Liver (tissue), 9 donors: ENCODE results near the gene PLEKHO2. TPM values are rescaled to one million over a fixed set of nuclear protein-coding genes. Genes with fewer than 3 reads are reported as not detected.

ENCODE experiments used
- DNase-seq: peaks from one replicate; pipeline ENCODE4 v3.0.0-alpha.2; 2017; ENCODE audit warnings: low spot score
- H3K27ac ChIP-seq, 2 donors: one replicate each; pipeline ENCODE4 v1.7.0; 2013; ENCODE audit warnings: inconsistent platforms in 2 of 2, low read length in 2 of 2, control low read depth in 1 of 2, low read depth in 1 of 2, mild to moderate bottlenecking in 1 of 2
- H3K27me3 ChIP-seq, 4 donors: one replicate each; pipeline versions ENCODE4 v1.6.1 to v1.7.0; 2013; ENCODE audit warnings: low read length in 3 of 4, inconsistent platforms in 1 of 4, mild to moderate bottlenecking in 1 of 4, moderate library complexity in 1 of 4; ENCODE audit not compliant: control insufficient read depth in 4 of 4, insufficient read depth in 4 of 4
- H3K36me3 ChIP-seq, 4 donors: one replicate each; pipeline versions ENCODE4 v1.6.1 to v1.7.0; 2013; ENCODE audit warnings: low read length in 3 of 4, mild to moderate bottlenecking in 3 of 4, low read depth in 1 of 4, moderate library complexity in 1 of 4; ENCODE audit not compliant: control insufficient read depth in 4 of 4, insufficient read depth in 3 of 4
- H3K4me1 ChIP-seq, 4 donors: one replicate each; pipeline versions ENCODE4 v1.6.1 to v1.7.0; 2013; ENCODE audit warnings: low read length in 3 of 4, mild to moderate bottlenecking in 3 of 4, moderate library complexity in 1 of 4; ENCODE audit not compliant: control insufficient read depth in 4 of 4, insufficient read depth in 4 of 4
- H3K4me3 ChIP-seq, 3 donors: one replicate each; pipeline versions ENCODE4 v1.6.1 to v1.7.0; 2013; ENCODE audit warnings: low read length in 3 of 3, control low read depth in 1 of 3, low read depth in 1 of 3, mild to moderate bottlenecking in 1 of 3
- H3K9ac ChIP-seq, 2 donors: one replicate each; pipeline ENCODE4 v1.7.0; 2013; ENCODE audit warnings: low read length in 2 of 2, mild to moderate bottlenecking in 2 of 2, moderate library complexity in 2 of 2, control low read depth in 1 of 2, low read depth in 1 of 2
- H3K9me3 ChIP-seq, 4 donors: one replicate each; pipeline versions ENCODE4 v1.6.1 to v1.7.0; 2013; ENCODE audit warnings: low read length in 3 of 4; ENCODE audit not compliant: control insufficient read depth in 4 of 4
- EGR1 ChIP-seq, 2 donors: IDR thresholded peaks; 2 replicates each; pipeline ENCODE4 v1.6.1; 2016 to 2018; ENCODE audit warnings: antibody characterized with exemption in 2 of 2, low read depth in 2 of 2
- FOXA1 ChIP-seq: IDR thresholded peaks from 2 replicates; pipeline ENCODE4 v1.6.1; 2016; ENCODE audit warnings: antibody characterized with exemption
- FOXA2 ChIP-seq: IDR thresholded peaks from 2 replicates; pipeline ENCODE4 v1.6.1; 2016; ENCODE audit warnings: antibody characterized with exemption
- GABPA ChIP-seq, 2 donors: IDR thresholded peaks in 1 of 2; conservative IDR thresholded peaks in 1 of 2; 2 replicates each; pipeline ENCODE4 v1.6.1; 2016; ENCODE audit warnings: antibody characterized with exemption in 2 of 2, mild to moderate bottlenecking in 1 of 2, moderate library complexity in 1 of 2
- HNF4A ChIP-seq, 2 donors: conservative IDR thresholded peaks; 2 replicates each; pipeline ENCODE4 v1.6.1; 2016; ENCODE audit warnings: antibody characterized with exemption in 2 of 2, mild to moderate bottlenecking in 2 of 2
- HNF4G ChIP-seq: IDR thresholded peaks from 2 replicates; pipeline ENCODE4 v1.6.1; 2016; ENCODE audit warnings: antibody characterized with exemption
- RAD21 ChIP-seq, 2 donors: IDR thresholded peaks; 2 replicates each; pipeline ENCODE4 v1.6.1; 2016; ENCODE audit warnings: antibody characterized with exemption in 2 of 2, mild to moderate bottlenecking in 2 of 2
- RXRA ChIP-seq, 2 donors: IDR thresholded peaks; 2 replicates each; pipeline ENCODE4 v1.6.1; 2017 to 2018; ENCODE audit warnings: antibody characterized with exemption in 2 of 2, mild to moderate bottlenecking in 1 of 2
- SP1 ChIP-seq: IDR thresholded peaks from 2 replicates; pipeline ENCODE4 v1.6.1; 2018; ENCODE audit warnings: antibody characterized with exemption, mild to moderate bottlenecking
- YY1 ChIP-seq: IDR thresholded peaks from 2 replicates; pipeline ENCODE4 v1.6.1; 2016; ENCODE audit warnings: antibody characterized with exemption, mild to moderate bottlenecking
- WGBS: extraction: QIAGEN DNeasy Blood & Tissue Kit; methylation state at CpG from one replicate; pipeline ENCODE4 v1.1.7; 2013; 5-methylcytosine and 5-hydroxymethylcytosine counted together
- polyA plus RNA-seq, 2 donors: library from polyadenylated mRNA; stranded (reverse) in 1 of 2; unstranded in 1 of 2; fragments of 200-250 nt in 1 of 2; fragments of >200 nt in 1 of 2; fragmentation: Nextera tagmentation in 1 of 2; extraction: Ambion mirVana in 1 of 2; gene quantifications; one replicate each; pipeline versions ENCODE4 v1.2.1 to v1.2.3, GENCODE V29; 2013 to 2015
- total RNA-seq, 2 donors: library from RNA; depleted of rRNA; stranded (reverse); fragments of >200 nt; gene quantifications; one replicate each; pipeline ENCODE4 v1.2.3, GENCODE V29; 2014
- TF ChIP-seq, protein P1 (sequence below): IDR thresholded peaks from 2 replicates; pipeline ENCODE4 v1.6.1; 2016; ENCODE audit warnings: antibody characterized with exemption
- TF ChIP-seq, protein P2 (sequence below): IDR thresholded peaks from 2 replicates; pipeline ENCODE4 v1.6.1; 2016; ENCODE audit warnings: antibody characterized with exemption
- TF ChIP-seq, protein P3 (sequence below): IDR thresholded peaks from 2 replicates; pipeline ENCODE4 v1.6.1; 2016; ENCODE audit warnings: antibody characterized with exemption, mild to moderate bottlenecking
- TF ChIP-seq, protein P4 (sequence below): fragments of 150-350 bp; IDR thresholded peaks from 2 replicates; pipeline ENCODE4 v1.5.1; 2017; ENCODE audit warnings: improper control_type of control experiment, low read depth, low read length; ENCODE audit not compliant: missing input control
- donor health status: healthy.
- donor health status: healthy.
- donor health status: healthy.
- donor health status: healthy.
- donor health status: healthy.

Gene PLEKHO2
- total and polyA plus RNA-seq, 4 donors: 2.0 to 11.3 (median 8.5) TPM

DNA sequence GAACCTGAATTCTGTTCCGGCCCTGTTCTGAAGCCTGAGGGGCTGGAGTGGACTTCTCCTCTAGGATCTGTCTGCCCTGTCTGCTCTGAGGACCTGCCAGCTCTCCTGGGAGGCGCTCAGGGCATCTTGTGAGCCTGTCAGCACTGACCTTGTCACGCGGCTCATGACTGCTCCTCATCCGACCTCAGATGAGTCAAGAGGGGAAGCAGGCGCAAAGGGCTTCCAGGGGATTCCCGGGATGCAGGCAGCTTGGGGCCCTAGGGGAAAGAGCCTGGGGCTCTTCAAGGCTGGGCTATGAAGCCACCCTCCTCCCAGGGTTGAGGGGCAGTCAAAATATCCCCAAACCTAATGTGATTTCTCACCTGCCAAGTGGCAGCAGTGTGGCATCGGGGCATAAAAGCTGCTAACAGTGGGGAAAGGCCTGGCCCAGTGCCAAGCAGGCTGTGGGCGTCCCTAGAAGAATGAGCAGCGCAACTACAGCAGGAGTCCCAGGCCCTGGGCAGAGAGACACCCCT is 42.3 kb downstream of the PLEKHO2 start (continued):
- TF ChIP-seq, protein P1, sequence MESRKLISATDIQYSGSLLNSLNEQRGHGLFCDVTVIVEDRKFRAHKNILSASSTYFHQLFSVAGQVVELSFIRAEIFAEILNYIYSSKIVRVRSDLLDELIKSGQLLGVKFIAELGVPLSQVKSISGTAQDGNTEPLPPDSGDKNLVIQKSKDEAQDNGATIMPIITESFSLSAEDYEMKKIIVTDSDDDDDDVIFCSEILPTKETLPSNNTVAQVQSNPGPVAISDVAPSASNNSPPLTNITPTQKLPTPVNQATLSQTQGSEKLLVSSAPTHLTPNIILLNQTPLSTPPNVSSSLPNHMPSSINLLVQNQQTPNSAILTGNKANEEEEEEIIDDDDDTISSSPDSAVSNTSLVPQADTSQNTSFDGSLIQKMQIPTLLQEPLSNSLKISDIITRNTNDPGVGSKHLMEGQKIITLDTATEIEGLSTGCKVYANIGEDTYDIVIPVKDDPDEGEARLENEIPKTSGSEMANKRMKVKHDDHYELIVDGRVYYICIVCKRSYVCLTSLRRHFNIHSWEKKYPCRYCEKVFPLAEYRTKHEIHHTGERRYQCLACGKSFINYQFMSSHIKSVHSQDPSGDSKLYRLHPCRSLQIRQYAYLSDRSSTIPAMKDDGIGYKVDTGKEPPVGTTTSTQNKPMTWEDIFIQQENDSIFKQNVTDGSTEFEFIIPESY: no peak
- TF ChIP-seq GABPA (IDR thresholded peaks at IDR 0.05 in 1 of 2, conservative IDR thresholded peaks at IDR 0.05 in 1 of 2) (no peak), EGR1 (IDR thresholded peaks at IDR 0.05; ENCODE audit: low read depth in 2 of 2) (no peak), RXRA (IDR thresholded peaks at IDR 0.05) (no peak), YY1 (no peak), FOXA1 (no peak), RAD21 (IDR thresholded peaks at IDR 0.05) (no peak), SP1 (no peak), HNF4G (no peak)
- TF ChIP-seq, protein P2, sequence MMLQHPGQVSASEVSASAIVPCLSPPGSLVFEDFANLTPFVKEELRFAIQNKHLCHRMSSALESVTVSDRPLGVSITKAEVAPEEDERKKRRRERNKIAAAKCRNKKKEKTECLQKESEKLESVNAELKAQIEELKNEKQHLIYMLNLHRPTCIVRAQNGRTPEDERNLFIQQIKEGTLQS: no peak

DNA sequence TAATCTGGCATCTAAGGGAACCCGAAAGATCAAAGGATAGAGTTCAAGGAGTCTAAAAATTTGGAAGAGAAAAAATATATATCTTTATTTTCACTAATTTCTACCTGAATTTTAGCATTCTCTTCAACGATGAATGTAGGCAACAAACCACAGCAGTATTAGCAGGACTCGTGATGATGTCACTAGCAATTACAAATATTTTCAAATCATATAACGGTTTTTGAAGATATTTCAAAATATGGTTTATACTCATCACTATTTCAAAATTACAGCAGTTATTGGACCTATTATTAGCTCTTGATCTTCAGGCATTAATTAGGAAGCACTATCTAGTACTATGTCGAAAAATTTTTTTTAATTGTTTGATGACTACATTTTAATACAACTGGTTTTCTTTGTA is 43.0 kb downstream of the PLEKHO2 start:
- no peaks in the 10 kb centered on the region for H3K9me3 ChIP-seq
- DNase-seq: no peak
- no peaks in the 10 kb centered on the region for H3K36me3 ChIP-seq
- no peak overlapping the region for H3K9ac ChIP-seq
- H3K27ac ChIP-seq: no peak overlapping the region
- peaks cover 0 to 4% (median 2%) of the 10 kb centered on the region in 4 donors for H3K4me1 ChIP-seq
- H3K27me3 ChIP-seq: no peaks in the 10 kb centered on the region
- WGBS: 88% methylated on average over 5 of the region's 5 CpGs
- no peak overlapping the region for H3K4me3 ChIP-seq
- TF ChIP-seq, protein P3, sequence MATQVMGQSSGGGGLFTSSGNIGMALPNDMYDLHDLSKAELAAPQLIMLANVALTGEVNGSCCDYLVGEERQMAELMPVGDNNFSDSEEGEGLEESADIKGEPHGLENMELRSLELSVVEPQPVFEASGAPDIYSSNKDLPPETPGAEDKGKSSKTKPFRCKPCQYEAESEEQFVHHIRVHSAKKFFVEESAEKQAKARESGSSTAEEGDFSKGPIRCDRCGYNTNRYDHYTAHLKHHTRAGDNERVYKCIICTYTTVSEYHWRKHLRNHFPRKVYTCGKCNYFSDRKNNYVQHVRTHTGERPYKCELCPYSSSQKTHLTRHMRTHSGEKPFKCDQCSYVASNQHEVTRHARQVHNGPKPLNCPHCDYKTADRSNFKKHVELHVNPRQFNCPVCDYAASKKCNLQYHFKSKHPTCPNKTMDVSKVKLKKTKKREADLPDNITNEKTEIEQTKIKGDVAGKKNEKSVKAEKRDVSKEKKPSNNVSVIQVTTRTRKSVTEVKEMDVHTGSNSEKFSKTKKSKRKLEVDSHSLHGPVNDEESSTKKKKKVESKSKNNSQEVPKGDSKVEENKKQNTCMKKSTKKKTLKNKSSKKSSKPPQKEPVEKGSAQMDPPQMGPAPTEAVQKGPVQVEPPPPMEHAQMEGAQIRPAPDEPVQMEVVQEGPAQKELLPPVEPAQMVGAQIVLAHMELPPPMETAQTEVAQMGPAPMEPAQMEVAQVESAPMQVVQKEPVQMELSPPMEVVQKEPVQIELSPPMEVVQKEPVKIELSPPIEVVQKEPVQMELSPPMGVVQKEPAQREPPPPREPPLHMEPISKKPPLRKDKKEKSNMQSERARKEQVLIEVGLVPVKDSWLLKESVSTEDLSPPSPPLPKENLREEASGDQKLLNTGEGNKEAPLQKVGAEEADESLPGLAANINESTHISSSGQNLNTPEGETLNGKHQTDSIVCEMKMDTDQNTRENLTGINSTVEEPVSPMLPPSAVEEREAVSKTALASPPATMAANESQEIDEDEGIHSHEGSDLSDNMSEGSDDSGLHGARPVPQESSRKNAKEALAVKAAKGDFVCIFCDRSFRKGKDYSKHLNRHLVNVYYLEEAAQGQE: no peak
- TF ChIP-seq YY1: no peak
- no peak for TF ChIP-seq EGR1 (IDR thresholded peaks at IDR 0.05; ENCODE audit: low read depth in 2 of 2)
- no peak for TF ChIP-seq FOXA1
- TF ChIP-seq, protein P4, sequence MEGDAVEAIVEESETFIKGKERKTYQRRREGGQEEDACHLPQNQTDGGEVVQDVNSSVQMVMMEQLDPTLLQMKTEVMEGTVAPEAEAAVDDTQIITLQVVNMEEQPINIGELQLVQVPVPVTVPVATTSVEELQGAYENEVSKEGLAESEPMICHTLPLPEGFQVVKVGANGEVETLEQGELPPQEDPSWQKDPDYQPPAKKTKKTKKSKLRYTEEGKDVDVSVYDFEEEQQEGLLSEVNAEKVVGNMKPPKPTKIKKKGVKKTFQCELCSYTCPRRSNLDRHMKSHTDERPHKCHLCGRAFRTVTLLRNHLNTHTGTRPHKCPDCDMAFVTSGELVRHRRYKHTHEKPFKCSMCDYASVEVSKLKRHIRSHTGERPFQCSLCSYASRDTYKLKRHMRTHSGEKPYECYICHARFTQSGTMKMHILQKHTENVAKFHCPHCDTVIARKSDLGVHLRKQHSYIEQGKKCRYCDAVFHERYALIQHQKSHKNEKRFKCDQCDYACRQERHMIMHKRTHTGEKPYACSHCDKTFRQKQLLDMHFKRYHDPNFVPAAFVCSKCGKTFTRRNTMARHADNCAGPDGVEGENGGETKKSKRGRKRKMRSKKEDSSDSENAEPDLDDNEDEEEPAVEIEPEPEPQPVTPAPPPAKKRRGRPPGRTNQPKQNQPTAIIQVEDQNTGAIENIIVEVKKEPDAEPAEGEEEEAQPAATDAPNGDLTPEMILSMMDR: no peak
- no peak for TF ChIP-seq FOXA2
- no peak for TF ChIP-seq HNF4A (conservative IDR thresholded peaks at IDR 0.05)
